Chondrocyte (in vitro differentiated cells): Measurements from ENCODE around the gene FKBP8. TPM values are rescaled to one million over a fixed set of nuclear protein-coding genes. Genes with fewer than 3 reads are reported as not detected.

Experiments
- DNase-seq: peaks from one replicate; pipeline ENCODE4 v3.0.0; 2021; ENCODE audit warnings: mixed read lengths, low spot score
- H3K27ac Mint-ChIP-seq: one replicate; pipeline ENCODE4 v1.8.0; 2021; ENCODE audit warnings: mild to moderate bottlenecking, moderate library complexity, mixed read lengths; ENCODE audit not compliant: unreplicated experiment
- H3K27me3 Mint-ChIP-seq: 2 replicates; pipeline ENCODE4 v1.8.0; 2021; ENCODE audit warnings: low read depth, mixed read lengths
- H3K36me3 Mint-ChIP-seq: 2 replicates; pipeline ENCODE4 v1.8.0; 2021; ENCODE audit warnings: low read depth, mixed read lengths
- H3K4me1 Mint-ChIP-seq: 2 replicates; pipeline ENCODE4 v1.8.0; 2021; ENCODE audit warnings: low read depth, mild to moderate bottlenecking, mixed read lengths
- H3K4me3 Mint-ChIP-seq: one replicate; pipeline ENCODE4 v1.8.0; 2021; ENCODE audit warnings: mild to moderate bottlenecking, moderate library complexity, mixed read lengths; ENCODE audit not compliant: unreplicated experiment
- H3K9me3 Mint-ChIP-seq: 2 replicates; pipeline ENCODE4 v1.8.0; 2021; ENCODE audit warnings: low read depth, mixed read lengths
- total RNA-seq: library from RNA; stranded (reverse); gene quantifications from 3 replicates; pipeline ENCODE4 v1.2.1, GENCODE V29; 2021
- TF ChIP-seq, protein P1 (sequence below): fragments of 200-600 bp; sonication (generic); IDR thresholded peaks from 2 replicates; pipeline ENCODE4 v1.5.0; 2021; ENCODE audit warnings: antibody characterized with exemption, mild to moderate bottlenecking, moderate library complexity

Gene FKBP8
- total RNA-seq, 1 donor from 2014 or later, result 190 TPM

DNA sequence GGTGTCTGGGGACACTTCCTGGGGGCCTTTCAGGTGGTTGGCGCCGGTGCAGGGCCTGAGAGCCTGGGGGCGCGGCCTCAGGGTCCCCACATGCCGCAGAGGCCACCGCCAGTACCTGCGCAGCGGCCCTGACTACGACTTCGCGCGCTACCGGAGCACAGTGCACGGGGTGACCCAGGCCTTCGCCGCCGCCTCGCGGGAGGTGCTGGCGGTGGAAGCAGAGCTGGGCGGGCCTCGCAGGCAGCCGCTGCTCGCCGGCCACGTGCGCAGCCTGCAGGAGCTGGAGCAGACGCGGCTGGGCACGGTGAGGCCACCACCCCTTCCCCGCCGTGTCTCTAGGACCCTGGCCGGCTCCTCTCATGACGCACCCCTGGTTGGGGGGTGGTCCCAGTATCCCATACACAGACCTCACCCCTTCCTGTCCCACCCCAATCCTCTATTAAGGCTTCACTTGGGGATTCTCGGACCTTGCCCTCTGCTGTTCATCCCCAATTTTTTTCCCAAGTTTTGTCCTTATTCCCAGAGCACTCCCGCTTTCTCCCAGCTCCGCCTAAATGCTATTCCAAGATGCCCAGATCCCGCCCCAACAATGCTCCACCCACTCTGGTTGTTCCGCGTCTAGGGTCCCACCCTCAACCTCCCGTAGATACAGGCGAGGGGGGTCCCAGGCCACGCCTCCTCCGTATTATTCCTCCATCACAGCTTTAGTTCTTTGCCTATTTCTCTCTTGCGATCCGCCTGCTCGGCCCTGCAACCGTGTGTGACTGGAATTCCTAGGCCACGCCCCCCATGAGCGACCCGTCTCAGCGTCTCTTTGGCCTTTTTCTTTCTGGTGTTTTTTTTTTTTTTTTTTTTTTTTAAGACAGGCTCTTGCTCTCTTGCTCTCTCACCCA is 46.3 kb upstream of the FKBP8 start:
- Mint-ChIP-seq H3K9me3 (no peaks in the 10 kb centered on the region), H3K27ac (peak overlapping the region; percentile 77), H3K27me3 (no peaks in the 10 kb centered on the region), H3K4me1 (peaks cover 17% of the 10 kb centered on the region), H3K36me3 (no peaks in the 10 kb centered on the region), H3K4me3 (peak overlapping the region; percentile 80)
- no peak for DNase-seq
- TF ChIP-seq, protein P1, sequence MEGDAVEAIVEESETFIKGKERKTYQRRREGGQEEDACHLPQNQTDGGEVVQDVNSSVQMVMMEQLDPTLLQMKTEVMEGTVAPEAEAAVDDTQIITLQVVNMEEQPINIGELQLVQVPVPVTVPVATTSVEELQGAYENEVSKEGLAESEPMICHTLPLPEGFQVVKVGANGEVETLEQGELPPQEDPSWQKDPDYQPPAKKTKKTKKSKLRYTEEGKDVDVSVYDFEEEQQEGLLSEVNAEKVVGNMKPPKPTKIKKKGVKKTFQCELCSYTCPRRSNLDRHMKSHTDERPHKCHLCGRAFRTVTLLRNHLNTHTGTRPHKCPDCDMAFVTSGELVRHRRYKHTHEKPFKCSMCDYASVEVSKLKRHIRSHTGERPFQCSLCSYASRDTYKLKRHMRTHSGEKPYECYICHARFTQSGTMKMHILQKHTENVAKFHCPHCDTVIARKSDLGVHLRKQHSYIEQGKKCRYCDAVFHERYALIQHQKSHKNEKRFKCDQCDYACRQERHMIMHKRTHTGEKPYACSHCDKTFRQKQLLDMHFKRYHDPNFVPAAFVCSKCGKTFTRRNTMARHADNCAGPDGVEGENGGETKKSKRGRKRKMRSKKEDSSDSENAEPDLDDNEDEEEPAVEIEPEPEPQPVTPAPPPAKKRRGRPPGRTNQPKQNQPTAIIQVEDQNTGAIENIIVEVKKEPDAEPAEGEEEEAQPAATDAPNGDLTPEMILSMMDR, result no peak

- no peak for DNase-seq
- peak within 1 kb of the TSS; percentile 80 for H3K4me3 Mint-ChIP-seq
- H3K36me3 Mint-ChIP-seq, result no peaks in the 10 kb centered on the region
- peaks cover 16% of the 10 kb centered on the region for H3K4me1 Mint-ChIP-seq
- H3K27me3 Mint-ChIP-seq, result no peaks in the 10 kb centered on the region
- peak within 1 kb of the TSS; percentile 77 for H3K27ac Mint-ChIP-seq
- TF ChIP-seq, protein P1, result peak; percentile 97
- H3K9me3 Mint-ChIP-seq, result no peaks in the 10 kb centered on the region
Observed at GRCh38 chr19:18588611-18589379, 45.4 kb upstream of the FKBP8 start, which contains the start of gene REX1BD. TSS of gene REX1BD (plus strand) at chr19:18588798. CDS start at chr19:18588802, 4 bp downstream.

DNA sequence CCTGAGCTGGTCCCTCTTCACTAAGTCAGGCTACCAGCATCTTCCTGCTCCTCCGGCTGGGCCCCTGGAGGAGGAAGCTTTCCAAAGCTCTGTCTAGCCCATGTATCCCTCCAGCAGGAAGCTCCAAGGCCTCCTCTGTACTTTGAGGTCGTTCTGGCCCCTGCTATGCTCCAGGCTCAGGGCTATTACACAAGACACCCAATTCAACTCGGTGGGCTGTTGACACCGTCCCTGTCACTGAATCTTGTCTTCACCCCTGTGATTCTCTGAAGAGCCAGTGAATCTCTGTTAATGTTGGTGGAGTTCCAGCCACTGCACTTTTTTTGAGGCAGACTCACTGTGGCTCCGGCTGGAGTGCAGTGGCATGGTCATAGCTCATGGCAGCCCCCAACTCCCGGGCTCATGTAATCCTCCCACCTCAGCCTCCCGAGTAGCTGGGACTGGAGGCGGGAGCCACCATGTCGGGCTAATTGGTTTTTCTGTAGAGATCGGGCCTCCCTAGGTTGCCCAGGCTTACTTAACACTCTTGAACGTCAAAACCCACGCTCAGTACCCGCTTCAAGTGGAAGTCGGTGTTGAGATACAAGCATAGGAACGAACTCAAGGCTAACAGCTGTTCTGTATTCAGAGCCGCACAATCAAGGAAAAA is 44.7 kb upstream of the FKBP8 start:
- Mint-ChIP-seq H3K27me3 (no peaks in the 10 kb centered on the region), H3K9me3 (no peaks in the 10 kb centered on the region), H3K4me3 (peak overlapping the region; percentile 80), H3K36me3 (no peaks in the 10 kb centered on the region), H3K4me1 (peaks cover 16% of the 10 kb centered on the region), H3K27ac (peak overlapping the region; percentile 8)
- DNase-seq, result no peak
- TF ChIP-seq, protein P1, result no peak

- Mint-ChIP-seq H3K4me3 (no peak overlapping the region), H3K36me3 (no peaks in the 10 kb centered on the region), H3K9me3 (no peaks in the 10 kb centered on the region), H3K27me3 (no peaks in the 10 kb centered on the region), H3K4me1 (peaks cover 16% of the 10 kb centered on the region), H3K27ac (no peak overlapping the region)
- no peak for DNase-seq
- TF ChIP-seq, protein P1, result no peak
Observed at GRCh38 chr19:18587561-18587960, 44.2 kb upstream of the FKBP8 start.

- TF ChIP-seq, protein P1, result no peak
- no peaks in the 10 kb centered on the region for H3K36me3 Mint-ChIP-seq
- H3K27ac Mint-ChIP-seq, result no peak overlapping the region
- no peaks in the 10 kb centered on the region for H3K27me3 Mint-ChIP-seq
- H3K4me3 Mint-ChIP-seq, result no peak overlapping the region
- H3K9me3 Mint-ChIP-seq, result no peaks in the 10 kb centered on the region
- DNase-seq, result no peak
- peaks cover 16% of the 10 kb centered on the region for H3K4me1 Mint-ChIP-seq
Observed at GRCh38 chr19:18586306-18586705, 42.9 kb upstream of the FKBP8 start.
